Ovary (tissue), 9 donors: Measurements from ENCODE around the gene WFDC1. TPM values are rescaled to one million over a fixed set of nuclear protein-coding genes. Genes with fewer than 3 reads are reported as not detected.

Source experiments
- DNase-seq, 5 donors: peaks; one replicate each; pipeline ENCODE4 v3.0.0-alpha.2; 2019 to 2020
- H3K27ac ChIP-seq, 2 donors: fragments of 200-600 bp; one replicate each; pipeline versions ENCODE4 v1.5.1 to v1.8.0; 2019 to 2022
- H3K27me3 ChIP-seq: fragments of 200-600 bp; one replicate; pipeline ENCODE4 v1.8.0; 2022
- H3K36me3 ChIP-seq: fragments of 200-600 bp; sonication (generic); one replicate; pipeline ENCODE4 v1.5.1; 2019
- H3K4me1 ChIP-seq: one replicate; pipeline ENCODE4 v1.8.1; 2013; ENCODE audit warnings: mild to moderate bottlenecking, moderate library complexity; ENCODE audit not compliant: insufficient read depth
- H3K4me3 ChIP-seq: fragments of 200-600 bp; sonication (generic); one replicate; pipeline ENCODE4 v1.5.1; 2017
- H3K9me3 ChIP-seq, 2 donors: fragments of 200-600 bp in 1 of 2; sonication (generic) in 1 of 2; one replicate each; pipeline versions ENCODE4 v1.5.1 to v1.8.1; 2013 to 2019; ENCODE audit warnings: mild to moderate bottlenecking in 1 of 2, moderate library complexity in 1 of 2
- CTCF ChIP-seq, 3 donors: fragments of 450-650 bp in 2 of 3; fragments of 200-600 bp in 1 of 3; IDR thresholded peaks; one replicate each; pipeline versions ENCODE4 v1.5.1 to v1.8.0; 2016 to 2022; ENCODE audit warnings: antibody characterized with exemption in 3 of 3, mild to moderate bottlenecking in 1 of 3
- EP300 ChIP-seq: sonication (generic); formaldehyde crosslinking; IDR thresholded peaks from one replicate; pipeline ENCODE4 v1.6.1; 2017; ENCODE audit warnings: antibody characterized with exemption
- POLR2A ChIP-seq: fragments of 450-650 bp; IDR thresholded peaks from one replicate; pipeline ENCODE4 v1.6.1; 2017; ENCODE audit warnings: antibody characterized with exemption, mild to moderate bottlenecking, moderate library complexity
- WGBS, 3 donors: extraction: QIAGEN DNeasy Blood & Tissue Kit in 1 of 3; methylation state at CpG; one replicate each; pipeline versions ENCODE4 v1.1.5 to v1.1.7; 2013 to 2017; 5-methylcytosine and 5-hydroxymethylcytosine counted together
- intact Hi-C, 4 donors: fragments of 100-400 bp; cut with DNase I; formaldehyde crosslinking; loops; one replicate each; pipeline versions ENCODE4 v1.11.0 to v1.15.1; 2022 to 2023
- polyA plus RNA-seq, 2 donors: library from polyadenylated mRNA; stranded (reverse); fragments of 200-250 nt in 1 of 2; fragments of 350-450 nt in 1 of 2; fragmentation: Illumina TruSeq in 1 of 2; extraction: RNeasy Lipid Tissue Mini Kit (QIAGEN cat#74804) in 1 of 2; gene quantifications; one replicate each; pipeline ENCODE4 v1.2.3, GENCODE V29; 2013 to 2014
- total RNA-seq, 7 donors: library from RNA; depleted of rRNA in 2 of 7; stranded (reverse); fragments of >200 nt in 2 of 7; fragmentation: NEBNext Ultra II Directional in 3 of 7; extraction: Animal tissue kit (Norgen Biotek cat#: 25700) in 3 of 7; gene quantifications; one replicate each; pipeline versions ENCODE4 v1.1.0 to v1.2.4, GENCODE V29; 2016 to 2023
- donor health status: DM: no; HTN: no; CAD: no; lungs with moderate emphysema.
- donor health status: DM: no; HTN: no; CAD: no.
- donor health status: Bipolar disorder and iron deficiency.
- donor health status: DM: yes; HTN: yes; CAD: no.
- donor health status: DM: no; HTN: no; CAD: no.
- donor health status: DM: yes; HTN: yes; CAD: no.

WFDC1 gene
- total and polyA plus RNA-seq, 9 donors = 0.57 to 10.7 (median 2.1) TPM

- TF ChIP-seq POLR2A = no peak
- TF ChIP-seq CTCF (IDR thresholded peaks at IDR 0.05) = no peak
- TF ChIP-seq EP300 = no peak
- H3K27ac ChIP-seq = no peak overlapping the region
- no peaks in the 10 kb centered on the region for H3K4me1 ChIP-seq
- intact Hi-C loops = no loop called here
- no peaks in the 10 kb centered on the region for H3K9me3 ChIP-seq
- 67 to 88% (median 82%) methylated on average over 13 of the region's 13 CpGs for WGBS, 3 donors
- DNase-seq = no peak
- no peaks in the 10 kb centered on the region for H3K36me3 ChIP-seq
- H3K27me3 ChIP-seq = no peaks in the 10 kb centered on the region
- H3K4me3 ChIP-seq = no peak overlapping the region
These were observed 33.3 kb downstream of the WFDC1 start for GRCh38 chr16:84327926-84328505.

GRCh38 chr16:84329016-84329415, 34.3 kb downstream of the WFDC1 start:
- Histone ChIP-seq H3K36me3 (no peaks in the 10 kb centered on the region), H3K4me1 (no peaks in the 10 kb centered on the region), H3K4me3 (no peak overlapping the region), H3K27ac (no peak overlapping the region), H3K9me3 (no peaks in the 10 kb centered on the region), H3K27me3 (no peaks in the 10 kb centered on the region)
- intact Hi-C loops = no loop called here
- TF ChIP-seq POLR2A = no peak
- no peak for TF ChIP-seq CTCF (IDR thresholded peaks at IDR 0.05)
- TF ChIP-seq EP300 = no peak
- WGBS, 3 donors = 88 to 95% (median 95%) methylated on average over 8 of the region's 8 CpGs
- DNase-seq = no peak

- no peak for DNase-seq
- Histone ChIP-seq H3K27ac (no peak overlapping the region), H3K9me3 (no peaks in the 10 kb centered on the region), H3K27me3 (no peaks in the 10 kb centered on the region), H3K36me3 (no peaks in the 10 kb centered on the region), H3K4me1 (no peaks in the 10 kb centered on the region), H3K4me3 (no peak overlapping the region)
- 82 to 88% (median 88%) methylated on average over 18 of the region's 18 CpGs for WGBS, 3 donors
- TF ChIP-seq EP300 (no peak), POLR2A (no peak), CTCF (IDR thresholded peaks at IDR 0.05) (no peak)
- intact Hi-C loops = no loop called here
These were observed 35.4 kb downstream of the WFDC1 start for GRCh38 chr16:84329843-84330684.

DNA sequence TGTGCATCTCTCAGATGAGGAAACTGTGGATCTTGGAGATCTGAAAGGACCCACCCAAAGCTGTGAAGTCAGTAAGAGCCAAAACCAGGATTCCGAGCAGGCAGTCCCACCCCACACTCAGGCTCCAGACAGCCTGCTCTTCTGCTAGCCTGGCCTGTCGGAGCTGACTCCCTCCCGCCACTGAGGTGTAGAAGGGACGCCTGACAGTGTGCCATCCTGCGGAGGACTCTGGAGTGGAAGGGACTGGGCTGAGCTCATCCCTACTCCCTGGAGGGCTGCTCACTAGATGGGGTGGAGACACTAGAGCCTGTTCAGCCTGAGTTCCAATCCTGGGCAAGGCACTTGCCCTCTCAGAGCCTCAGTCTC, 36.0 kb downstream of the WFDC1 start:
- H3K9me3 ChIP-seq = no peaks in the 10 kb centered on the region
- 95 to 100% (median 96%) methylated on average over 5 of the region's 5 CpGs for WGBS, 3 donors
- H3K27me3 ChIP-seq = no peaks in the 10 kb centered on the region
- no peaks in the 10 kb centered on the region for H3K4me1 ChIP-seq
- H3K4me3 ChIP-seq = no peak overlapping the region
- no peak for TF ChIP-seq CTCF (IDR thresholded peaks at IDR 0.05)
- TF ChIP-seq EP300 = no peak
- no peak for TF ChIP-seq POLR2A
- no peak for DNase-seq
- H3K27ac ChIP-seq = no peak overlapping the region
- intact Hi-C loops = no loop called here
- H3K36me3 ChIP-seq = no peaks in the 10 kb centered on the region
